HG03280 (cell line): Measurements from ENCODE around the gene KCNH4.
A peak's percentile ranks its signal among the peaks of the same experiment; 100 is the strongest.
"Not testable (repeated sequence)": the region's sequence is repeated elsewhere in the genome, so short reads cannot be mapped to it uniquely, and the experiment has no call there.

Source experiments
- ATAC-seq: cut with Tn5 transposase; IDR thresholded peaks from one replicate; pipeline ENCODE4 v1.9.1; 2021; ENCODE audit warnings: mild to moderate bottlenecking, moderate library complexity; ENCODE audit not compliant: unreplicated experiment

The KCNH4 gene

DNA sequence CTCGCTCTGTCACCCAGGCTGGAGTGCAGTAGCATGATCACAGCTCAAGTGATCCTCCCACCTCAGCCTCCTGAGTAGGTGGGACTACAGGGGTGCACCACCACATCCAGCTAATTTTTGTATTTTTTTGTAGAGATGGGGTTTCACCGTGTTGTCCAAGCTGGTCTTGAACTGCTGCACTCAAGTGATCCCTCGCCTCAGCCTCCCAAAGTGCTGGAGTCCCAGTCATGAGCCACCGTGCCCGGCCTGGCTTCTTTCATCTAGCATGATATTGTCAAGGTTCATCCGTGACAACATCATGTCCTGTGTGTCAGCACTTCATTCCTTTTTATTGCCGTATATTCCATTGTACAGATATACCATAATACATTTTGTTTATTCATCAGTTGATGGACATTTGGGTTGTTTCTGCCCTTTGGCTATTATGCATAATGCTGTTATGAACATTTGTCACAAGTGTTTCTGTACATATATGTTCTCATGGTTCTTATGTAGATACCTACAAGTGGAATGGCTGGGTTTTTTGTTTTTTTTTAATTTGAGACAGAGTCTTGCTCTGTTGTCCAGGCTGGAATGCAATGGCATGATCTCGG, 16.7 kb upstream of the KCNH4 start:
- no peak for ATAC-seq

DNA sequence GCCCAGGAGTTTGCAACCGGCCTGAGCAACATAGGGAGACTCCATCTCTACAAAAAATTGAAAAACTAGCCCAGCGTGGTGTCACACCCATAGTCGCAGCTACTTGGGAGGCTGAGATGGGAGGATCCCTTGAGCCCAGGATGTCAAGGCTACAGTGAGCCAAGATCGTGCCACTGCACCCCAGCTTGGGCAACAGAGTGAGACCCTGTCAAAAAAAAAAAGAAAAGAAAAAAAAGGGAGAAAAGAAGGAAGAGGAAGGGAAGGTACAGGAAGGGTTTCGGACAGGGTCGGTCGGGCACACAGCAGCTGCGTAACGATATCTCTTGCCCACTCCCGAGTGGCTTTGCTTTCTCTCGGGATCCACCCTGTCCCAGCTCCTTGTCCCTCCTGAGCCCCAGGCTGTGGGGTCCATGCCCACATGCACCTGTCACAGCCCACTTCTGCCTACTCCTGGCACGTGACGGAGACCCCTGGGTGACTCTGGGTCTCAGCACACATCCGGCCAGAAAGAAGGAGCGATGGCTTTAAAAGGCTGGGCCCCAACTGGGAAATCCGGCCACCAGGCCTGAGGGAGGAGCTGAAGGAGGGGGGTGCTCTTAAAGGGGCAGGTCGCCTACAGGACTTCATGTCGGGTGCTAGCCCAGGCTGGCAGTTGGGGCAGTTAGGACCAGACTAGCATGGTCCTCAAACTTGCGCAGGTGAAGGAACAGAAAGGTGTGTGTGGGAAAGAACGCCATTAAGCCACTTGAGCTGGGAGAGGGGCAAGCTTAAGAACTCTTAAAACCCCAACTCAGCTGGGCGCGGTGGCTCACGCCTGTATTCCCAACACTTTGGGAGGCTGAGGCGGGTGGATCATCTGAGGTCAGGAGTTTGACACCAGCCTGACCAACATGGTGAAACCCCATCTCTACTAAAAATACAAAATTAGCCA, 13.3 kb upstream of the KCNH4 start, which contains the start of gene GHDC:
Gene GHDC, minus strand, starts transcription at position 526 of the 931 bp plus-strand sequence. CDS start 913 bp downstream, outside the sequence.
- ATAC-seq, result peak; percentile 85

DNA sequence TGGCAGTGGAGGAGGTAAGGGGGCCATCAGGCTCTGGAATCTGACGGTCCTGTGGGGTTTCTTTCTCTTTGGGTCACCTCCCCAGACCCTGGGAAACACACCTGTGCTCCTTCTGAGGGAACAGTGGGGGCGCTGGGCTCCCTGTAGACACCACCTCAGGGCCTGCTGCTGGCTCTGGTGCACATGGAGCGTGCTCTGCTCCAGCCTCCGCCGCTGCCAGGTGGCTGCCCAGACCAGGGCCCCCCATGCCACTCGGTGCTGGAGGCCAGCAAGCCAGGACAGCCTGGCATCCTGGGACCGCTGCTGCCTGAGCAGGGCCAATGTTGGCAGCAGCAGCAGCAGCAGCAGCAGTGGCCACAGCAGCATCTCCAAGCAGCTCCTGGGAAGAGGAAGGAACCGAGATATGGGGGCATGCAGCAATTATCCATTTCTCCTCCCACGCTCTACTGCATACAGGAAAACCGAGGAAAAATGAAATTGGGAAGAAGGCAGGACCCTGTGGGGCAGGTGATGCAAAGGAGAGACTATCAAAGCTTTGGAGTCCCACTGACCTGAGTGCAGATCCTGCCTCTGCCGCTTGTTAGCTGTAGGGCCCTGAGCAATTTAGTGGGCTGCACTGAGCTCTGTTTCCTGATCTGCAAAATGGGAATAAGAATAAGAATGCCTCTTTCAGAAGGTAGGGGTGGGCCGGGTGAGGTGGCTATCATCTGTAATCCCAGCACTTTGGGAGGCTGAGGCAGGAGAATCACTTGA, 12.4 kb upstream of the KCNH4 start:
- no peak for ATAC-seq

DNA sequence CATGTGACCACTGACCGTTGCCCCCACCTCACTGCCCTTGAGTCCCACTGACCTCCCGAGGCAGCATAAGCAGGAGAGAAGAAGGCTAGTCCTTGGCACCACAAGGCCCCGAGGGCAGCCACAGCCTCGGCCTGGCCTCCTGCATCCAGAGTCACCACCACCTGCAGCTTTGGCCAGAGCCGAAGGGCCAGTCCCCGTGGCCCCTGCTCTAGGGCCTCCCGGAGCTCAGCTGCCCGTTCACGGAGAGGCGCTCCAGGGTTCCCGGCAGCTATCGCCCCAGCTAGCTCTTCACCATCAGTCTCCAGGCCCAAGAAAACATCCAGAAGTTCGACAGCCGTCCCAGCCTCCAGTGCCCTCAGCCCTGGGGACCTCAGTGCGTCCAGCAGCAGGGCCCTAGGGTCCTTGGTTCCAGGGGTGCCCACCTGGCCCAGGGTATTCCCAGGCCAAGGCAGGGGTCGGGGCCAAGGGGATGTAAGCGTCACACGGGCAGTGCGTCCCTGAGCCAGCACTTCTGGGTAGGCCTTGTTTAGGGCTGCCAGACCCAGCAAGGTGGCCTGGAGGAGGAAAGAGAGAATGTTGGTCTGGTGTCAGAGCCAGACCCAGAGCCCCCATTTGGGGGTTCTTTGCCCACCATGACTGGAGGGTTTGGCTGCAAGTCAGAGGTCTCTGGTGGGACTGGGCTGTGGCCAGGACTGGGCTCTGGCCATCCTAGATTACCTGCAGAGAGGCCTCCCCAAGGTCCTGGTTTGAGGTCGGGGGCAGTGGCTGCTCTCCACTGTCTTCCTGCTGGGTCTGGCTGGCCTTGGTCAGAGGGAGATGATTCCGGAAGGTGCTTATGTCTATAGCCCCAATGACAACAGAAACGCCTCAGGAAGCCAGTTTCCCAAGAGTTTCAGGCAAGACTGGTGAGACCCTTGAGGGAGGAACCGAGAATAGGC, 11.5 kb upstream of the KCNH4 start:
- ATAC-seq, result no peak

DNA sequence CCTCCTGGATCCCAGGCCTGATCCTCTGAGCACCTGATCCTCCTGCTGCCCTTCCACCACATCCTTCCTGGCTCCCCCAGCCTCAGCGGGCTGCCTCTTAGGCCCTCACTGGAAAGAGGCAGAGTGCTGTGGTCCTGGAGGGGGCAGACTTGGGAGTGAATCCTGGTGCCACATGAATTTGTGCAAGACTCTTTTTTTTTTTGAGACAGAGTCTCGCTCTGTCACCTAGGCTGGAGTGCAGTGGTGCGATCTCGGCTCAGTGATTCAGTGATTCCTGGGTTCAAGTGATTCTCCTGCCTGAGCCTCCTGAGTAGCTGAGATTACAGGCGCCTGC, 10.3 kb upstream of the KCNH4 start:
- no peak for ATAC-seq

DNA sequence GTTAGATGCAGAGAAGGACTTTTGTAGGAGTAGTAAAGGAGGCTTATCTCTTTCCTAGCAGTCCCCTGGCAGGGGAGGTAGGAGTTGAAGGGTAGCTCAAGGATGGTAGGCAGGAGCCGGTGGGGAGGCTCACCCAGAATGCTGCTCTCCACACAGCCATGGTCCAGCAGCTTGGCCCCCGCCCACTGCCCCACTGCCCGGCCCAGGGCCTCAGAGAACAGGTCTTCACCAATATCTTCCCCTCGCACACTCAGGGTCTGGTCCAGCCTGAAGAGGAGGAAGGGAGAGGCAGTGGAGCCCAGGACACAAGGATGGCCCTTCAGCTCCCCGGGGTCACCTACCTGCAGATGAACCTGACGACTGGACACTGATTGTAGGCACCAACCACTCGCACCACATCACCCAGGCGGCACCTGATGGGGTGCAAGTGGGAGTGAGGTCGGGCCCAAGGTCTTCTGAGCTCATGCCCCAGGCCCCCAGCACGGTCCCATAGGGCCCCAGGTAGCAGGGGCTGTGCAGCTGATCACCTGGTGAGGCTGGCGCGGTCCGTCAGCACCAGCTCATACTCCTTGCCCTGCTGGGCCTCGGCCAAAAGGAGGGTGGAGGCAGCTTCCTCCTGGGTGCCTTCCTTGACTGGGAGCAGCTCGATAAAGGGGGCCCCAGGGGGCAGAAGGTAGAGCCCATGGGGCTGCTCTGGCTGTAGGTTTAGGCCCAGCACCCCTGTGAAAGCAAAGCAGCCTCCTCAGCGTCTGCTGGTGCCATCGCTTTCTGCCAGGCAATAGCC, 9.7 kb upstream of the KCNH4 start:
- no peak for ATAC-seq

DNA sequence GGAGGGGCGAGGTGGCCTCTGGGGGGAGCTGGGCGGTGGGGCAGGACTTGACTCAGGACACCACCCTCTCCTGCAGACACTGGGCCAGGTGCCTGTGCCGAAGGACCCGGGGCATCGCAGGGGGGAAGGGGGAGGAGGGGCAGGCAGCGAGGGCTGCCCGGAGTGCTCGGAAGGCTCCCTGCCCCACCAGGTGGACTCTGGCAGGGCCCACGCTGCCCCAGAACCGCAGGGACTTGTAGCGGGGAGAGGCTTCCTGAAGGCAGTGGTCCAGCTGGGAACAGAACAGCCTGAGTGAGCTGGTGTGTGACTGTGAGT, 8.7 kb upstream of the KCNH4 start:
- ATAC-seq, result no peak

DNA sequence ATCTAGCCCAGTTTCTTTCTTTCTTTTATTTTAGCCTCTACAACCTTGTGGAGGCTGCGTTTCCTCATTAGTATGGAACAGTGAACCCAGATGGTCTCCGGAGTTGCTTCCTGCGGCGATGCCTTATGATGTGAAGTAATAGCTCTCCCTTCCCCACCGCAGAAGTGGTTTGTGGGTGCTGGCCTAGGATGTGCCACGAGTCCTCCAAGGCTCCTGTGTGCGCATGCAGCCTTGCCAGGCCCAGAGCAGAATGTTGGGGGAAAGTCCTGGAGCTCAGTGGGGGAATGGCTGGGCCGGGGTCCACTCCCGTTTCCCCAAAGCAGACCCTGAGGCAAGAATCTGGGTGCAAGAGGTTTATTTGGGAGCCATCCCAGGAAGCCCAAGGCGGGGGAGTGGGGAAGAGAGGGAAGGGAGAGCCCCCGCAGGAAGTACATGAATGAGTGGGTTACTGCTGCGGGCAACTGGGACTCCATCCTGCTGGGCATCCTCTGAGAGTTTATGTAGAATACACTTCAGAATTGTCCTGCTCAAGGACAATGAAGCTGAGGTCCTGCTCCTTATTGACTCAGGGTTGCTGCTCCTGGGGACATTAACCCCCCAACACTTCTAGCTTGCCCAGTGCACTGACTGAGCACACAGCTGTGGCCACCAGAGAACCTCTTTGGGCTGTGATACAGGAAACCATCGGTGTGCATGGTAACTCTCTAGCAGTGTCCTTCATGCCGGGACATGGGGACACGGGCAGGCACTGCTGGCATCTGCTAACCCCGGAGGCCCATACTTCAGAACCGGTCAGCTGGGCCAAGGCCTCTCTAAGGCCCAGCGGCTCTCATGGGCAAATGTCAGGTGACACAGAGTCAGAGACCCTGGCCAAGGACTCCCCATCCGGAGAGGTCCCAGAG, 8.1 kb upstream of the KCNH4 start:
- no peak for ATAC-seq

DNA sequence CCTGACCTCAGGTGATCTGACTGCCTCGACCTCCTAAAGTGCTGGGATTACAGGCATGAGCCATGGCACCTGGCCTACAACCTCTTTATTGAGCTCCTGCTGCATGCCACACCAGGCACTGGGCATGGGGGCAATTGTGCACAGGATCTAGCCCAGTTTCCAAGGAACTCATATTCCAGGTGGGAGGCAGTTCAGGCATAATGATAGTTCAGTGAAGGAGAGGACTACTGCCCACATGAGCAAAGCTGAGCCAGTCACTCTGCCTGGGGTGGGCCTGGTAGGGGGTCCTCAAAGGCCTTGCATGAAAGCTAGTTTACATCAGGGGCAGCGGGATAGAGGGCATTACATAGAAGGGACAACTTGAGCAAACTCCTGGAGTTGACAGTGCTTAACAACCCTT, 6.9 kb upstream of the KCNH4 start:
- ATAC-seq, result no peak

DNA sequence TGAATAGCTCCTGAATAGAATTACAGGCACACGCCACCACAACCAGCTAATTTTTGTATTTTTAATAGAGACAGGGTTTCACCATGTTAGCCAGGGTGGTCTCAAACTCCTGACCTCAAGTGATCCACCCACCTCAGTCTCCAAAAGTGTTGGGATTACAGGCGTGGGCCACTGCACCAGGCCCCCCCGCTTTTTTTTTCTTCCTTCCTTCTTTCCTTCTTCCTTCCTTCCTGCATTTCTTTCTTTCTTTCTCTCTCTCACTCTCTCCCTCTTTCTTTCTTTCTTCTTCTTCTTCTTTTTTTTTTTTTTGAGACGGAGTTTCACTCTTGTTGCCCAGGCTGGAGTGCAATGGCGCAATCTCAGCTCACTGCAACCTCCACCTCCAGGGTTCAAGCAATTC, 5.2 kb upstream of the KCNH4 start:
- not testable (repeated sequence) for ATAC-seq

DNA sequence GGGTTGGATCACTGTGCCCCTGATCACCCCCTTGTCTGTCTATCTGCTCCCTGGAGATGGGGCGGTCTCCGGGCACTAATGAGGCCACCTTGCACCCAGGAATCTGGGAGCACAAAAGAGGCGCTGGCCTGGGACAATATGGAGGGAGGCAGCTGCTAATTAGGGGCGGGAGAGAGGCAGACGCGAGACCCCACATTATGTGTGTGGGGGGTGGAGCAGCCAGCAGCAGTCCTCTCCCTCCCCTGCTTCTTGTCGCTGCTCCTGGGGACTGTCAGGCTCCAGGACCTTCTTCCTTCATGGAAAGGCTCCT, 4.6 kb upstream of the KCNH4 start:
- no peak for ATAC-seq

DNA sequence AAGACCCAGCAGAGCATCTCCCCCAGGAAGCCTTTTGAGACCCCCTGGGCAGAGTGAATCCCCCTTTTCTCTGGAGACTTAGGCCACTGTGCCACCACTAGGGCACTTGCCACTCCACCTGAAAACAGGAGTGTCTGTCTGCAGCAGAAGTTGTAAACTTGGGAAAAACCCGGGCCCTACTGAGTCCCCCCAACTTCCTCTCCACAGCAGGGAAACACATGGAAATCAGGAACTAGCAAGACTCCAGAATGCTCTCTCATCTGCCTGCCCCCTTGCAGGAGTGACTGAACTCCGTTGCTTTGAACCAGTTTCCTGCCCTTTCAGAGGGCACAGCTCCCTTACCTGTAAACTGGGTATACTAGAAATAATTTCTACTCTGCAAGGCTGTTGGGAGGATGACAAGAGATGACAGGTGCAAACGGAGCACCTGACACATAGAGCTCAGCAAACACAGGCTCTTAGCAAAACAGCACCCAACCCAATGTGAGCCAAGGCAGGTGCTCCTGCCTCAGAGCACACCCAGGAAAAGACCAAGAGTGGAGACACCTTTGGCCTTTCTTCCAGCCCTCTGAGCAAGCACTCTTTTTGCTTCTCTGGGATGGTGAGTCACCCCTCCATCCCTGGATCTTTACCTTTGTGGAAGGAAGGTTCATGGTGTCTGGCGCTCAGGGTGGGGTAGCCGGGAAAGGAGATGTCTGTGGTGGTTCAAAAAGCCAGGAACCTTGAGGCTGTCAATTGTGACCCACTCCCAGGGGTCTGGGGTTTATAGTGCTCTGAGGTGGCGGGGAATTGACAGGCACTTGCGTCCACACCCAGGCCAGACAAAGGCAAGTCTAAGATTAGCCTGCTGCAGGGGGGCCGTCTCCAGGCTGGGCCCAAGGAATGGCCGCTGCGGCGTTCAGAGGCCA, 4.0 kb upstream of the KCNH4 start, which contains the start of gene HCRT:
Gene HCRT, minus strand, starts transcription at position 740 of the 908 bp plus-strand sequence. Its CDS starts 87 bp downstream, at position 653.
- no peak for ATAC-seq

DNA sequence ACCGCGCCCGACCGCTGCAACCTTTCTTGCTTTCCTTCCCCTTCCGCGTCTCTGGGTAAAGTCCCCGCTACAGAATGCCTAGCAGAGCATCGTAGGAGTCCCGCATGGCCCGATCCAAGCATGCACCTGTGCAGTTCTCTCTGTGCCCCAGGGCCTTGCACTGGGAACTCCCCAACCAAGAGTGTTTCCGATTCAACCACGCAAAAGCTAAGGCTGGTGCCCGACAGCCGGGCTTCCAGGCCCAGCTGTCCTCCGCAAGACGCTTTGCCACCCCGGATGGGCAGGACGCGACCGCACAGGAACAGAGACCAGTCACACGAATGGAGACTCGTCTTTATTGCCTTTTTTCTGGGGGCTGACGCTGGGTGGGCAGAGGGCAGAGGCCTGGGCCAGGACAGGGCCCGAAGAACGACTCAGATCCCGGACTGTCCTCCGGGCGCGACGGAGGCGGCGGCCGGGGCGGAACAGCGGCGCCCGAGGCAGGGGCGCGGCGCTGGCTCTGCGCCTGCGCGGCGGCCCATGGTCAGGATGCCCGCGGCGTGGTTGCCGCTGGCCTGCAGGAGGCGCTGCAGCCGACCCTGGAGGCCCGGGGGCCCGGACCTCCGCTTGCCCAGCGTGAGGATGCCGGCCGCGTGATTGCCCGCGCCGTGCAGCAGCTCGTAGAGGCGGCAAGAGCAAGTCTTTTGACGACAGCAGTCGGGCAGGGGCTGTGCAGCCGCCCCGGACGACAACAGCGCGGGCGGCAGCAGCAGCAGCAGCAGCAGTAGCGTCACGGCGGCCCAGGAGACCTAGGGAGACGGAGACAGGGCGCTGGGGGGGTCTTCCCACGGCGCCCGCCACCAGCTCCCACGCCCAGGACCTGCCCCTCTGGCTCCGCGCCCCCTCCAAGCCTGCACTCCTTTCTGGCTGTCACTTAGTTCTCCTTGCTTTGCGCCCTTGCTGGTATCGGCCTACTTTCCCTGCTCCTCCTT, 3.1 kb upstream of the KCNH4 start:
- ATAC-seq, result peak; percentile 63

DNA sequence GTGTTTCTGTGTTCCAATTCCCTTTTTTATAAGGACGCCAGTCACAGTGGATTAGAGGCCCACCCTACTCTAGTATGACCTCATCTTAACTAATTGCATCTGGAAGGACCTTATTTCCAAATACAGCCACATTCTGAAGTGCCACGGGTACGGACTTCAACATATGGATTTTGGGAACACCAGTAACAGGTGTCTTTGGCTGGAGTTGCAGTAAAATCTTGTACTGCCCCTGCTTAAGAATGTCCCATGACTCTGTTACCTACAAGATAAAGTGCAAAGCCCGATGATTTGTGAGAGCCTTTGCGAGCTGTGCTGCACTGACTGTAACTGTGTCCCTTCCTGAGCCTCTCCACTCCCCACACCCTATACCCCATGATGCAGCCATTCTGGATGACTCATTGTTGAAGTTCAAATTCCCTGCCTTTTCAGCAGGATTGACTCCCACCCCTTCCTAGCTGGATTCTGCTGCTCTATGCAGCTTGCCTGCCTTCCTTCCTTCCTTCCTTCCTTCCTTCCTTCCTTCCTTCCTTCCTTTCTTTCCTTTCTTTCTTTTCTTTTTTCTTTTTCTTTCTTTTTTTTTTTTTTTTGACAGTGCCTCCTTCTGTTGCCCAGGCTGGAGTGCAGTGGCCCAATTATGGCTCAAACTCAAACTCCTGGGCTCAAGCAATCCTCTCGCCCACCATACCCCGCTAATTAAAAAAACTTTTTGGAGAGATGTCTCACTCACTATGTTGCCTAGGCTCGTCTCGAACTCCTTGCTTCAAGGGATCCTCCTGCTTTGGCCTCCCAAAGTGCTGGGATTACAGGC, 2.2 kb upstream of the KCNH4 start:
- ATAC-seq, result no peak

DNA sequence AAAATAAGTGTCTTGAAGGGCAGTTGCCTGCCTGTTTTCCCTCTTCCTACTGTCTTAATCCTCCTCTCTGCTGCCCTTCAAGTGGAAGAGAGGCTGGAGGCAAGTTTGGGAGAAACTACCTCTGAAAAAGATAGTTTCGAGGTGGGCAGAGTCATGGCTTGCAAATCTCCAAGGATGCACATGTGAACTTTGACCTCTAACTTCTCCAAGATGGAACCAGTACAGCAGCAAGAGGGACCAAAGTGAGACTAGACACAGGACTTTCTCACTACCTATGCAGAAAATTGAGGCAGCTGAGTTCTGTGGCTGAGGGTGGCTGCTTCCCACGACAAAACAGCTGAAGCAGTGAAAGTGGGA, 887 bp upstream of the KCNH4 start:
- no peak for ATAC-seq

DNA sequence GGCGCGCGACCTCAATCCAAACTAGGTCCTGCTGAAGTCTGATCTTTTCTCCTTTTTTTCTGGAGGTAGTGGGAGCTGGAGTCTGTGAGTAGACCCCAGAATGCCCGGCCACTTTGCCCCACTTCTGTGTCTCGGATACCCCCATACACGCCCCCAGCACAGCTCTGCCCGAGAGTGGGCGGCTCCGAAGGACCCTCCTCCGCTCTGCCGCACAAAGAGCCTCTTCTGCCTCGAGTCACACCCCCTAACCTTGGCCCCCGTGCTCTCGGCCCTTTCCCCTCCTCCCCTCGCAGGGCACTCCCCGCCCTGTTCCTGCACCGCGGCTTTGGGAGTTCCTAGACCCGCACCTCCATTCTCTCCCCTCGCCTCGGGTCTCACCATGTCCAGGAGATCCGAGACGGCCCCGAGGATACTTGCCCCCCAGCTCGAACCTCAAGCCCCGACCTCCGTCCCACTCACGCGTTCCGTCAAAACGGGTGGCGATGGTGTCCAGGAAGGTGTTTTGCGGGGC, 476 bp downstream of the KCNH4 start:
- ATAC-seq, result no peak
